Chondrocyte (in vitro differentiated cells): Measurements from ENCODE around the gene GTPBP2. TPM values are rescaled to one million over a fixed set of nuclear protein-coding genes. Genes with fewer than 3 reads are reported as not detected.
"Not testable (repeated sequence)": the region's sequence is repeated elsewhere in the genome, so short reads cannot be mapped to it uniquely, and the experiment has no call there.

Source experiments
- DNase-seq: peaks from one replicate; pipeline ENCODE4 v3.0.0; 2021; ENCODE audit warnings: mixed read lengths, low spot score
- H3K27ac Mint-ChIP-seq: one replicate; pipeline ENCODE4 v1.8.0; 2021; ENCODE audit warnings: mild to moderate bottlenecking, moderate library complexity, mixed read lengths; ENCODE audit not compliant: unreplicated experiment
- H3K27me3 Mint-ChIP-seq: 2 replicates; pipeline ENCODE4 v1.8.0; 2021; ENCODE audit warnings: low read depth, mixed read lengths
- H3K36me3 Mint-ChIP-seq: 2 replicates; pipeline ENCODE4 v1.8.0; 2021; ENCODE audit warnings: low read depth, mixed read lengths
- H3K4me1 Mint-ChIP-seq: 2 replicates; pipeline ENCODE4 v1.8.0; 2021; ENCODE audit warnings: low read depth, mild to moderate bottlenecking, mixed read lengths
- H3K4me3 Mint-ChIP-seq: one replicate; pipeline ENCODE4 v1.8.0; 2021; ENCODE audit warnings: mild to moderate bottlenecking, moderate library complexity, mixed read lengths; ENCODE audit not compliant: unreplicated experiment
- H3K9me3 Mint-ChIP-seq: 2 replicates; pipeline ENCODE4 v1.8.0; 2021; ENCODE audit warnings: low read depth, mixed read lengths
- CTCF ChIP-seq: fragments of 200-600 bp; sonication (generic); IDR thresholded peaks from 2 replicates; pipeline ENCODE4 v1.5.0; 2021; ENCODE audit warnings: antibody characterized with exemption, mild to moderate bottlenecking, moderate library complexity
- total RNA-seq: library from RNA; stranded (reverse); gene quantifications from 3 replicates; pipeline ENCODE4 v1.2.1, GENCODE V29; 2021

The GTPBP2 gene
- total RNA-seq, 1 donor from 2014 or later: 126 TPM

GRCh38 chr6:43666196-43666920 is 37.3 kb upstream of the GTPBP2 start:
- H3K36me3 Mint-ChIP-seq: no peaks in the 10 kb centered on the region
- H3K4me3 Mint-ChIP-seq: no peak overlapping the region
- no peak for TF ChIP-seq CTCF
- no peaks in the 10 kb centered on the region for H3K9me3 Mint-ChIP-seq
- no peak overlapping the region for H3K27ac Mint-ChIP-seq
- H3K4me1 Mint-ChIP-seq: peaks cover 22% of the 10 kb centered on the region
- no peaks in the 10 kb centered on the region for H3K27me3 Mint-ChIP-seq
- no peak for DNase-seq

DNA sequence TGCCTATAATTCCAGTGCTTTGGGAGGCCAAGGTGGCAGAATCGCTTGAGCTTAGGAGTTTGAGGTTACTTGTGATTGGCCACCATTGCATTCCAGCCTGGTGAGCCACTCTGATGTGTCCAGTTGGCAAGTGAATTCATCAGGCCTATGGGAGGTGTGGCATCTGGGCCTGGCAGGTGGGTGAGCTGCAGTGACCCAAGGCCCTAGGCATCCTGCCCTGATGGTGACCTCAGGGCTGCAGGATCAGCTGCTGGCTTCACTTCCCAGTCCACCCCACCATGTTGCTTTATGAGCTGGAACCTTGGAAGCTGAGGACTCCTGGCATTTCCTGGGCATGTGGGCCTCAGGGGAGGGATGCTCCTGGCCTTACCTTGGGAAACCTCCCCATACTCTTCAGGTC is 36.3 kb upstream of the GTPBP2 start:
- DNase-seq: no peak
- peaks cover 6% of the 10 kb centered on the region for H3K9me3 Mint-ChIP-seq
- H3K4me3 Mint-ChIP-seq: no peak overlapping the region
- no peaks in the 10 kb centered on the region for H3K36me3 Mint-ChIP-seq
- H3K4me1 Mint-ChIP-seq: peaks cover 22% of the 10 kb centered on the region
- TF ChIP-seq CTCF: no peak
- H3K27ac Mint-ChIP-seq: no peak overlapping the region
- H3K27me3 Mint-ChIP-seq: no peaks in the 10 kb centered on the region

DNA sequence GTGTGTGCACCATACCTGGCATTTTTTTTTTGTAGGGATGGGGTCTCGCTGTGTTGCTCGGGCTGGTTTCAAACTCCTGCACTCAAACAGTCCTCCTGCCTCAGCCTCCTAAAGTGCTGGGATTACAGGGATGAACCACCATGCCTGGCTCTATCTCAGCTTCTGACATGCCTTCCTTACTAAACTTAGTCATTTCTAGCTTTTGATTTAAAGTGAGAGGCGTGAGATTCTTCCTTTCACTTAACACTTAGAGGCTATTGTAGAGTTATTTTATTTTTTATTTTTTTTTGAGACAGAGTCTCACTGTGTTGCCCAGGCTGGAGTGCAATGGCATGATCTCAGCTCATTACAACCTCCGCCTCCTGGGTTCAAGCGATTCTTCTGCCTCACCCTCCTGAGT is 33.9 kb upstream of the GTPBP2 start:
- H3K9me3 Mint-ChIP-seq, H3K4me3 Mint-ChIP-seq, H3K36me3 Mint-ChIP-seq, H3K27ac Mint-ChIP-seq, H3K4me1 Mint-ChIP-seq, H3K27me3 Mint-ChIP-seq, DNase-seq: not testable (repeated sequence)

DNA sequence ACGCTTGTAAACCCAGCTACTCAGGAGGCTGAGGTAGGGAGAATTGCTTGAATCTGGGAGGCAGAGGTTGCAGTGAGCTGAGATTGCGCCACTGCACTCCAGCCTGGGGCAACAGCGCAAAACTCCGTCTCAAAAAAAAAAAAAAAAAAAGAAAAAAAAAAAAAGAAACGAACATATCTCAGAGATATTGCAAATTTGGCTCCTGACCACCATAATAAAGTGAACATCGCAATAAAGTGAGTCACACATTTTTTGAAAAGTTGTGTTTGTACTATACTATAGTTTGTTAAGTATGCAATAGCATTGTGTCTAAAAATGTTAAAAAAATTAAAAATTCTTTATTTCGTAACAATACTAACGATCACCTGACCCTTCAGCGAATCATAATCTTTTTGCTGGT is 29.1 kb upstream of the GTPBP2 start:
- Mint-ChIP-seq H3K27ac (no peak overlapping the region), H3K4me1 (no peaks in the 10 kb centered on the region), H3K36me3 (no peaks in the 10 kb centered on the region), H3K9me3 (peaks cover 9% of the 10 kb centered on the region), H3K27me3 (peaks cover 1% of the 10 kb centered on the region), H3K4me3 (no peak overlapping the region)
- TF ChIP-seq CTCF: no peak
- no peak for DNase-seq

GRCh38 chr6:43657221-43657802 is 28.2 kb upstream of the GTPBP2 start:
- H3K36me3 Mint-ChIP-seq: no peaks in the 10 kb centered on the region
- H3K4me3 Mint-ChIP-seq: no peak overlapping the region
- DNase-seq: no peak
- no peak for TF ChIP-seq CTCF
- H3K4me1 Mint-ChIP-seq: no peaks in the 10 kb centered on the region
- no peak overlapping the region for H3K27ac Mint-ChIP-seq
- H3K9me3 Mint-ChIP-seq: peaks cover 9% of the 10 kb centered on the region
- peaks cover 1% of the 10 kb centered on the region for H3K27me3 Mint-ChIP-seq

- H3K9me3 Mint-ChIP-seq, DNase-seq, H3K27me3 Mint-ChIP-seq, H3K4me1 Mint-ChIP-seq, H3K27ac Mint-ChIP-seq, H3K4me3 Mint-ChIP-seq, H3K36me3 Mint-ChIP-seq: not testable (repeated sequence)
Observed at GRCh38 chr6:43652822-43653221, 23.8 kb upstream of the GTPBP2 start.
